Upper lobe of left lung (tissue), 6 donors: Measurements from ENCODE around the gene RASGRF2. TPM values are rescaled to one million over a fixed set of nuclear protein-coding genes. Genes with fewer than 3 reads are reported as not detected.
"Not testable (repeated sequence)": the region's sequence is repeated elsewhere in the genome, so short reads cannot be mapped to it uniquely, and the experiment has no call there.

Experiments
- ATAC-seq, 2 donors: fragments of 200-7000 bp; cut with Tn5 transposase; one replicate each; pipeline ENCODE4 v1.9.1; 2022; ENCODE audit warnings: mild to moderate bottlenecking in 2 of 2, moderate library complexity in 2 of 2; ENCODE audit not compliant: low FRiP score in 2 of 2
- DNase-seq, 2 donors: peaks; one replicate each; pipeline ENCODE4 v3.0.0-alpha.2; 2019 to 2020
- H3K27ac ChIP-seq, 4 donors: fragments of 200-600 bp; sonication (generic); one replicate each; pipeline ENCODE4 v1.5.1; 2016 to 2019
- H3K27me3 ChIP-seq, 4 donors: fragments of 200-600 bp; sonication (generic); one replicate each; pipeline ENCODE4 v1.5.1; 2017 to 2019
- H3K36me3 ChIP-seq, 4 donors: fragments of 200-600 bp; sonication (generic); one replicate each; pipeline ENCODE4 v1.5.1; 2016 to 2019
- H3K4me1 ChIP-seq, 4 donors: fragments of 200-600 bp; sonication (generic); one replicate each; pipeline ENCODE4 v1.5.1; 2018 to 2019
- H3K4me3 ChIP-seq, 4 donors: fragments of 200-600 bp; sonication (generic); one replicate each; pipeline ENCODE4 v1.5.1; 2017 to 2019; ENCODE audit warnings: mild to moderate bottlenecking in 2 of 4, moderate library complexity in 1 of 4
- H3K9me3 ChIP-seq, 4 donors: fragments of 200-600 bp; sonication (generic); one replicate each; pipeline ENCODE4 v1.5.1; 2018 to 2019
- CTCF ChIP-seq, 6 experiments: fragments of 450-650 bp in 4 of 6; fragments of 200-600 bp in 2 of 6; sonication (generic) in 2 of 6; IDR thresholded peaks; one replicate each; pipeline ENCODE4 v1.5.1; 2016 to 2019; ENCODE audit warnings: antibody characterized with exemption in 6 of 6
- EP300 ChIP-seq, 4 donors: sonication (generic); formaldehyde crosslinking; IDR thresholded peaks; one replicate each; pipeline ENCODE4 v1.5.1; 2017; ENCODE audit warnings: antibody characterized with exemption in 4 of 4, control low read depth in 2 of 4
- POLR2A ChIP-seq, 4 donors: fragments of 450-650 bp; IDR thresholded peaks; one replicate each; pipeline ENCODE4 v1.5.1; 2016 to 2017; ENCODE audit warnings: antibody characterized with exemption in 4 of 4, mild to moderate bottlenecking in 2 of 4
- POLR2AphosphoS5 ChIP-seq, 2 donors: sonication (generic); formaldehyde crosslinking; IDR thresholded peaks; one replicate each; pipeline ENCODE4 v1.5.1; 2017; ENCODE audit warnings: antibody characterized with exemption in 2 of 2
- WGBS, 2 donors: methylation state at CpG; one replicate each; pipeline ENCODE4 v1.1.5; 2017 to 2018; 5-methylcytosine and 5-hydroxymethylcytosine counted together
- total RNA-seq, 6 donors: library from RNA; depleted of rRNA in 4 of 6; stranded (reverse); fragments of >200 nt in 4 of 6; gene quantifications; one replicate each; pipeline versions ENCODE4 v1.1.0 to v1.2.1, GENCODE V29; 2016 to 2021
- donor health status: DM: no; HTN: no; CAD: no; lungs with moderate emphysema.
- donor health status: DM: no; HTN: yes; CAD: no; lungs with severe emphysema.

RASGRF2 gene
- total RNA-seq, 6 donors from 2014 or later: 1.5 to 10.5 (median 4.9) TPM

GRCh38 chr5:81023261-81023970 is 63.3 kb downstream of the RASGRF2 start:
- Histone ChIP-seq H3K4me3 (no peak overlapping the region), H3K27me3 (no peaks in the 10 kb centered on the region), H3K9me3 (no peaks in the 10 kb centered on the region), H3K36me3 (no peaks in the 10 kb centered on the region), H3K27ac (no peak overlapping the region), H3K4me1 (no peaks in the 10 kb centered on the region)
- ATAC-seq: no peak
- TF ChIP-seq CTCF (IDR thresholded peaks at IDR 0.05): no peak
- TF ChIP-seq POLR2A (IDR thresholded peaks at IDR 0.05): no peak
- TF ChIP-seq EP300 (IDR thresholded peaks at IDR 0.05): no peak
- no peak for TF ChIP-seq POLR2AphosphoS5 (IDR thresholded peaks at IDR 0.05)
- DNase-seq: no peak
- 82 to 90% methylated on average over 2 of the region's 2 CpGs for WGBS, 2 donors

GRCh38 chr5:81027481-81028058 is 67.4 kb downstream of the RASGRF2 start:
- no peak for DNase-seq
- Histone ChIP-seq H3K27ac (no peak overlapping the region), H3K4me1 (no peaks in the 10 kb centered on the region), H3K27me3 (no peaks in the 10 kb centered on the region), H3K4me3 (no peak overlapping the region), H3K36me3 (no peaks in the 10 kb centered on the region), H3K9me3 (no peaks in the 10 kb centered on the region)
- TF ChIP-seq POLR2A (IDR thresholded peaks at IDR 0.05): no peak
- no peak for TF ChIP-seq EP300 (IDR thresholded peaks at IDR 0.05)
- TF ChIP-seq POLR2AphosphoS5 (IDR thresholded peaks at IDR 0.05): no peak
- no peak for TF ChIP-seq CTCF (IDR thresholded peaks at IDR 0.05)
- no peak for ATAC-seq
- 72 to 80% methylated on average over 5 of the region's 5 CpGs for WGBS, 2 donors

GRCh38 chr5:81028888-81029287 is 68.7 kb downstream of the RASGRF2 start:
- H3K27ac ChIP-seq, H3K4me3 ChIP-seq, H3K27me3 ChIP-seq, H3K36me3 ChIP-seq, H3K9me3 ChIP-seq, H3K4me1 ChIP-seq, ATAC-seq: not testable (repeated sequence)
- whole genome bisulfite sequencing, 2 donors: 90 to 97% methylated on average over 2 to 6 of the region's 6 CpGs
- peak in 1 of 2 donors; percentile 13 for DNase-seq

- H3K9me3 ChIP-seq, H3K4me1 ChIP-seq, H3K27ac ChIP-seq, H3K4me3 ChIP-seq, DNase-seq, ATAC-seq, H3K27me3 ChIP-seq, H3K36me3 ChIP-seq: not testable (repeated sequence)
- WGBS, 2 donors: 60 to 67% methylated on average over 4 of the region's 4 CpGs
Measured at GRCh38 chr5:81029736-81030135, 69.6 kb downstream of the RASGRF2 start.

- not testable (repeated sequence) for H3K36me3 ChIP-seq, DNase-seq, H3K27ac ChIP-seq, H3K4me1 ChIP-seq, H3K9me3 ChIP-seq, H3K4me3 ChIP-seq, ATAC-seq, H3K27me3 ChIP-seq
- WGBS, 2 donors: 85 to 87% methylated on average over 3 of the region's 3 CpGs
Measured at GRCh38 chr5:81030236-81031034, 70.3 kb downstream of the RASGRF2 start.

GRCh38 chr5:81035522-81035921 is 75.4 kb downstream of the RASGRF2 start:
- Histone ChIP-seq H3K27ac (no peak overlapping the region), H3K36me3 (no peaks in the 10 kb centered on the region), H3K9me3 (peaks cover 0 to 4% (median 0%) of the 10 kb centered on the region in 4 donors), H3K4me3 (no peak overlapping the region), H3K4me1 (no peaks in the 10 kb centered on the region), H3K27me3 (no peaks in the 10 kb centered on the region)
- ATAC-seq (no peak), DNase-seq (no peak)
- WGBS, 2 donors: 91 to 98% methylated on average over 2 of the region's 2 CpGs
- no peak for TF ChIP-seq POLR2AphosphoS5 (IDR thresholded peaks at IDR 0.05)
- TF ChIP-seq POLR2A (IDR thresholded peaks at IDR 0.05): no peak
- no peak for TF ChIP-seq EP300 (IDR thresholded peaks at IDR 0.05)
